ENCODE results near the gene HOOK2.
A peak's percentile ranks its signal among the peaks of the same experiment; 100 is the strongest.

GRCh38 chr19:12796146-12797071 lies 21.1 kb upstream of the HOOK2 start:
- TF ChIP-seq EZH2 (IDR thresholded peaks at IDR 0.05; ENCODE audit: low read depth, unreplicated experiment) (no peak), POLR2AphosphoS5 (IDR thresholded peaks at IDR 0.05; ENCODE audit: low read depth) (0 out of 2 replicates have a peak, but pooled peaks have one; percentile 48), CTCF (conservative IDR thresholded peaks at IDR 0.05; ENCODE audit: low read depth in 2 of 2) (peak; percentile 88 to 100), REST (IDR thresholded peaks at IDR 0.05; ENCODE audit: unreplicated experiment) (no peak), EZH2phosphoT487 (IDR thresholded peaks at IDR 0.05; ENCODE audit: unreplicated experiment) (no peak), CREB1 (CRISPR knock-in tag; IDR thresholded peaks at IDR 0.05; ENCODE audit: low read depth) (no peak), ZNF462 (CRISPR knock-in tag; IDR thresholded peaks at IDR 0.05) (no peak), ZNF331 (CRISPR knock-in tag; IDR thresholded peaks at IDR 0.05; ENCODE audit: low read depth) (no peak), NANOG (IDR thresholded peaks at IDR 0.05; ENCODE audit: borderline replicate concordance) (no peak), ZNF114 (CRISPR knock-in tag; IDR thresholded peaks at IDR 0.05) (no peak), JUNB (IDR thresholded peaks at IDR 0.05; ENCODE audit: unreplicated experiment) (no peak)
